Measurements from ENCODE around the gene LAMA4. TPM values are rescaled to one million over a fixed set of nuclear protein-coding genes. Genes with fewer than 3 reads are reported as not detected.

LAMA4 gene
- 103 TPM for total RNA-seq
- long read RNA-seq, full-length matches to known transcripts = 80 of 149 reads
- long read RNA-seq, partial matches to known transcripts = 34 of 149 reads
- long read RNA-seq, other reads (novel, unspliced or antisense) = 35 of 149 reads

GRCh38 chr6:112253841-112254816, at the start of gene LAMA4:
Gene LAMA4, minus strand, starts transcription at chr6:112254567. Its CDS starts 417 bp downstream, at chr6:112254150.
- H3K4me3 ChIP-seq = peak within 1 kb of the TSS; percentile 88
- H3K27me3 ChIP-seq (ENCODE audit: low read depth) = no peaks in the 10 kb centered on the region
- H3K4me1 ChIP-seq = peaks cover 76% of the 10 kb centered on the region
- H3K27ac ChIP-seq (replicated peaks) = peak within 1 kb of the TSS; percentile 98
- peak; percentile 15 for TF ChIP-seq CTCF (IDR thresholded peaks at IDR 0.05; ENCODE audit: borderline replicate concordance)
- H3K9me3 ChIP-seq (replicated peaks) = no peaks in the 10 kb centered on the region
- intact Hi-C loops (cut with micrococcal nuclease) = loop anchor here (10.0 kb wide), 1 partner anchor 69 kb away; no protein-coding TSS in a partner anchor
- peak; percentile 66 for DNase-seq
- no peaks in the 10 kb centered on the region for H3K36me3 ChIP-seq

GRCh38 chr6:112302142-112302705, 47.9 kb upstream of the LAMA4 start:
- Histone ChIP-seq H3K36me3 (no peaks in the 10 kb centered on the region), H3K27me3 (ENCODE audit: low read depth) (no peaks in the 10 kb centered on the region), H3K27ac (replicated peaks) (no peak overlapping the region), H3K4me3 (no peak overlapping the region), H3K4me1 (peaks cover 12% of the 10 kb centered on the region), H3K9me3 (replicated peaks) (no peaks in the 10 kb centered on the region)
- DNase-seq = no peak
- intact Hi-C loops (cut with micrococcal nuclease) = no loop called here
- TF ChIP-seq CTCF (IDR thresholded peaks at IDR 0.05; ENCODE audit: borderline replicate concordance) = no peak

GRCh38 chr6:112300896-112301295, 46.5 kb upstream of the LAMA4 start:
- Histone ChIP-seq H3K36me3 (no peaks in the 10 kb centered on the region), H3K27me3 (ENCODE audit: low read depth) (no peaks in the 10 kb centered on the region), H3K4me1 (peaks cover 12% of the 10 kb centered on the region), H3K4me3 (no peak overlapping the region), H3K9me3 (replicated peaks) (no peaks in the 10 kb centered on the region), H3K27ac (replicated peaks) (no peak overlapping the region)
- intact Hi-C loops (cut with micrococcal nuclease) = no loop called here
- no peak for TF ChIP-seq CTCF (IDR thresholded peaks at IDR 0.05; ENCODE audit: borderline replicate concordance)
- no peak for DNase-seq

GRCh38 chr6:112298816-112299281, 44.5 kb upstream of the LAMA4 start:
- intact Hi-C loops (cut with micrococcal nuclease) = no loop called here
- Histone ChIP-seq H3K27ac (replicated peaks) (peak overlapping the region; percentile 71), H3K27me3 (ENCODE audit: low read depth) (no peaks in the 10 kb centered on the region)

More at GRCh38 chr6:112298816-112299281, 44.5 kb upstream of the LAMA4 start:
- H3K4me3 ChIP-seq = no peak overlapping the region
- H3K9me3 ChIP-seq (replicated peaks) = no peaks in the 10 kb centered on the region
- peaks cover 12% of the 10 kb centered on the region for H3K4me1 ChIP-seq
- no peaks in the 10 kb centered on the region for H3K36me3 ChIP-seq
- DNase-seq = no peak
- TF ChIP-seq CTCF (IDR thresholded peaks at IDR 0.05; ENCODE audit: borderline replicate concordance) = no peak

Measured in left ventricle myocardium inferior (tissue), 1 donor.